COR-L47 (cell line): Measurements from ENCODE around the gene ATP1A2.

Experiments used
- DNase-seq: peaks from one replicate; lab custom pipeline; 2025; lab: John Stamatoyannopoulos, UW

ATP1A2 gene

GRCh38 chr1:160171980-160172379 lies 56.4 kb downstream of the ATP1A2 start:
- DNase-seq: no peak

GRCh38 chr1:160177231-160177630 lies 61.7 kb downstream of the ATP1A2 start:
- DNase-seq: no peak

GRCh38 chr1:160177667-160178066 lies 62.1 kb downstream of the ATP1A2 start:
- DNase-seq: no peak

GRCh38 chr1:160178731-160179130 lies 63.2 kb downstream of the ATP1A2 start:
- no peak for DNase-seq

GRCh38 chr1:160179336-160179735 lies 63.8 kb downstream of the ATP1A2 start:
- no peak for DNase-seq

- DNase-seq: no peak
These were observed 70.7 kb downstream of the ATP1A2 start for GRCh38 chr1:160186246-160186645.

- no peak for DNase-seq
These were observed 71.2 kb downstream of the ATP1A2 start for GRCh38 chr1:160186729-160187128.

GRCh38 chr1:160187407-160187806 lies 71.8 kb downstream of the ATP1A2 start:
- no peak for DNase-seq

GRCh38 chr1:160188341-160188740 lies 72.8 kb downstream of the ATP1A2 start:
- no peak for DNase-seq

- DNase-seq: no peak
These were observed 74.4 kb downstream of the ATP1A2 start, which contains the start of gene CASQ1 for GRCh38 chr1:160189649-160190625. TSS of gene CASQ1 (plus strand) at chr1:160190575. CDS start at chr1:160190752, 177 bp downstream.

- no peak for DNase-seq
These were observed 76.2 kb downstream of the ATP1A2 start for GRCh38 chr1:160191756-160192155.

GRCh38 chr1:160192234-160192633 lies 76.7 kb downstream of the ATP1A2 start:
- DNase-seq: no peak
